Liver (tissue), 9 donors: Measurements from ENCODE around the gene OVCH1. TPM values are rescaled to one million over a fixed set of nuclear protein-coding genes. Genes with fewer than 3 reads are reported as not detected.
A peak's percentile ranks its signal among the peaks of the same experiment; 100 is the strongest.

ENCODE experiments used
- DNase-seq: peaks from one replicate; pipeline ENCODE4 v3.0.0-alpha.2; 2017; ENCODE audit warnings: low spot score
- H3K27ac ChIP-seq, 2 donors: one replicate each; pipeline ENCODE4 v1.7.0; 2013; ENCODE audit warnings: inconsistent platforms in 2 of 2, low read length in 2 of 2, control low read depth in 1 of 2, low read depth in 1 of 2, mild to moderate bottlenecking in 1 of 2
- H3K27me3 ChIP-seq, 4 donors: one replicate each; pipeline versions ENCODE4 v1.6.1 to v1.7.0; 2013; ENCODE audit warnings: low read length in 3 of 4, inconsistent platforms in 1 of 4, mild to moderate bottlenecking in 1 of 4, moderate library complexity in 1 of 4; ENCODE audit not compliant: control insufficient read depth in 4 of 4, insufficient read depth in 4 of 4
- H3K36me3 ChIP-seq, 4 donors: one replicate each; pipeline versions ENCODE4 v1.6.1 to v1.7.0; 2013; ENCODE audit warnings: low read length in 3 of 4, mild to moderate bottlenecking in 3 of 4, low read depth in 1 of 4, moderate library complexity in 1 of 4; ENCODE audit not compliant: control insufficient read depth in 4 of 4, insufficient read depth in 3 of 4
- H3K4me1 ChIP-seq, 4 donors: one replicate each; pipeline versions ENCODE4 v1.6.1 to v1.7.0; 2013; ENCODE audit warnings: low read length in 3 of 4, mild to moderate bottlenecking in 3 of 4, moderate library complexity in 1 of 4; ENCODE audit not compliant: control insufficient read depth in 4 of 4, insufficient read depth in 4 of 4
- H3K4me3 ChIP-seq, 3 donors: one replicate each; pipeline versions ENCODE4 v1.6.1 to v1.7.0; 2013; ENCODE audit warnings: low read length in 3 of 3, control low read depth in 1 of 3, low read depth in 1 of 3, mild to moderate bottlenecking in 1 of 3
- H3K9ac ChIP-seq, 2 donors: one replicate each; pipeline ENCODE4 v1.7.0; 2013; ENCODE audit warnings: low read length in 2 of 2, mild to moderate bottlenecking in 2 of 2, moderate library complexity in 2 of 2, control low read depth in 1 of 2, low read depth in 1 of 2
- H3K9me3 ChIP-seq, 4 donors: one replicate each; pipeline versions ENCODE4 v1.6.1 to v1.7.0; 2013; ENCODE audit warnings: low read length in 3 of 4; ENCODE audit not compliant: control insufficient read depth in 4 of 4
- EGR1 ChIP-seq, 2 donors: IDR thresholded peaks; 2 replicates each; pipeline ENCODE4 v1.6.1; 2016 to 2018; ENCODE audit warnings: antibody characterized with exemption in 2 of 2, low read depth in 2 of 2
- FOXA1 ChIP-seq: IDR thresholded peaks from 2 replicates; pipeline ENCODE4 v1.6.1; 2016; ENCODE audit warnings: antibody characterized with exemption
- FOXA2 ChIP-seq: IDR thresholded peaks from 2 replicates; pipeline ENCODE4 v1.6.1; 2016; ENCODE audit warnings: antibody characterized with exemption
- GABPA ChIP-seq, 2 donors: IDR thresholded peaks in 1 of 2; conservative IDR thresholded peaks in 1 of 2; 2 replicates each; pipeline ENCODE4 v1.6.1; 2016; ENCODE audit warnings: antibody characterized with exemption in 2 of 2, mild to moderate bottlenecking in 1 of 2, moderate library complexity in 1 of 2
- HNF4A ChIP-seq, 2 donors: conservative IDR thresholded peaks; 2 replicates each; pipeline ENCODE4 v1.6.1; 2016; ENCODE audit warnings: antibody characterized with exemption in 2 of 2, mild to moderate bottlenecking in 2 of 2
- JUND ChIP-seq, 2 donors: IDR thresholded peaks; 2 replicates each; pipeline ENCODE4 v1.6.1; 2016; ENCODE audit warnings: antibody characterized with exemption in 2 of 2
- RXRA ChIP-seq, 2 donors: IDR thresholded peaks; 2 replicates each; pipeline ENCODE4 v1.6.1; 2017 to 2018; ENCODE audit warnings: antibody characterized with exemption in 2 of 2, mild to moderate bottlenecking in 1 of 2
- SP1 ChIP-seq: IDR thresholded peaks from 2 replicates; pipeline ENCODE4 v1.6.1; 2018; ENCODE audit warnings: antibody characterized with exemption, mild to moderate bottlenecking
- TAF1 ChIP-seq: conservative IDR thresholded peaks from 2 replicates; pipeline ENCODE4 v1.6.1; 2016; ENCODE audit warnings: antibody characterized with exemption, mild to moderate bottlenecking
- WGBS: extraction: QIAGEN DNeasy Blood & Tissue Kit; methylation state at CpG from one replicate; pipeline ENCODE4 v1.1.7; 2013; 5-methylcytosine and 5-hydroxymethylcytosine counted together
- polyA plus RNA-seq, 2 donors: library from polyadenylated mRNA; stranded (reverse) in 1 of 2; unstranded in 1 of 2; fragments of 200-250 nt in 1 of 2; fragments of >200 nt in 1 of 2; fragmentation: Nextera tagmentation in 1 of 2; extraction: Ambion mirVana in 1 of 2; gene quantifications; one replicate each; pipeline versions ENCODE4 v1.2.1 to v1.2.3, GENCODE V29; 2013 to 2015
- total RNA-seq, 2 donors: library from RNA; depleted of rRNA; stranded (reverse); fragments of >200 nt; gene quantifications; one replicate each; pipeline ENCODE4 v1.2.3, GENCODE V29; 2014
- TF ChIP-seq, protein P1 (sequence below): IDR thresholded peaks from 2 replicates; pipeline ENCODE4 v1.6.1; 2016; ENCODE audit warnings: antibody characterized with exemption
- TF ChIP-seq, protein P2 (sequence below): fragments of 150-350 bp; IDR thresholded peaks from 2 replicates; pipeline ENCODE4 v1.5.1; 2017; ENCODE audit warnings: improper control_type of control experiment, low read depth, low read length; ENCODE audit not compliant: missing input control
- TF ChIP-seq, protein P3 (sequence below): IDR thresholded peaks from 2 replicates; pipeline ENCODE4 v1.6.1; 2016; ENCODE audit warnings: antibody characterized with exemption
- TF ChIP-seq, protein P4 (sequence below): IDR thresholded peaks from 2 replicates; pipeline ENCODE4 v1.6.1; 2016; ENCODE audit warnings: antibody characterized with exemption
- donor health status: healthy.
- donor health status: healthy.
- donor health status: healthy.
- donor health status: healthy.
- donor health status: healthy.

The OVCH1 gene, protein sequence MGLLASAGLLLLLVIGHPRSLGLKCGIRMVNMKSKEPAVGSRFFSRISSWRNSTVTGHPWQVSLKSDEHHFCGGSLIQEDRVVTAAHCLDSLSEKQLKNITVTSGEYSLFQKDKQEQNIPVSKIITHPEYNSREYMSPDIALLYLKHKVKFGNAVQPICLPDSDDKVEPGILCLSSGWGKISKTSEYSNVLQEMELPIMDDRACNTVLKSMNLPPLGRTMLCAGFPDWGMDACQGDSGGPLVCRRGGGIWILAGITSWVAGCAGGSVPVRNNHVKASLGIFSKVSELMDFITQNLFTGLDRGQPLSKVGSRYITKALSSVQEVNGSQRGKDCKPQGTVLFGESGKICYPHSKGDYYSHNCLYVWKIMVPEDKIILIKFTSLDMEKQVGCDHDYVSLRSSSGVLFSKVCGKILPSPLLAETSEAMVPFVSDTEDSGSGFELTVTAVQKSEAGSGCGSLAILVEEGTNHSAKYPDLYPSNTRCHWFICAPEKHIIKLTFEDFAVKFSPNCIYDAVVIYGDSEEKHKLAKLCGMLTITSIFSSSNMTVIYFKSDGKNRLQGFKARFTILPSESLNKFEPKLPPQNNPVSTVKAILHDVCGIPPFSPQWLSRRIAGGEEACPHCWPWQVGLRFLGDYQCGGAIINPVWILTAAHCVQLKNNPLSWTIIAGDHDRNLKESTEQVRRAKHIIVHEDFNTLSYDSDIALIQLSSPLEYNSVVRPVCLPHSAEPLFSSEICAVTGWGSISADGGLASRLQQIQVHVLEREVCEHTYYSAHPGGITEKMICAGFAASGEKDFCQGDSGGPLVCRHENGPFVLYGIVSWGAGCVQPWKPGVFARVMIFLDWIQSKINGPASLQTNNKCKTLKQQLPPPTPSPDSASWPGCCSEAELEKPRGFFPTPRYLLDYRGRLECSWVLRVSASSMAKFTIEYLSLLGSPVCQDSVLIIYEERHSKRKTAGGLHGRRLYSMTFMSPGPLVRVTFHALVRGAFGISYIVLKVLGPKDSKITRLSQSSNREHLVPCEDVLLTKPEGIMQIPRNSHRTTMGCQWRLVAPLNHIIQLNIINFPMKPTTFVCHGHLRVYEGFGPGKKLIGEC
- total RNA-seq (under 1 TPM in 1 of 2 donors, not detected in 1; 0.08 TPM), polyA plus RNA-seq (not detected)

DNA sequence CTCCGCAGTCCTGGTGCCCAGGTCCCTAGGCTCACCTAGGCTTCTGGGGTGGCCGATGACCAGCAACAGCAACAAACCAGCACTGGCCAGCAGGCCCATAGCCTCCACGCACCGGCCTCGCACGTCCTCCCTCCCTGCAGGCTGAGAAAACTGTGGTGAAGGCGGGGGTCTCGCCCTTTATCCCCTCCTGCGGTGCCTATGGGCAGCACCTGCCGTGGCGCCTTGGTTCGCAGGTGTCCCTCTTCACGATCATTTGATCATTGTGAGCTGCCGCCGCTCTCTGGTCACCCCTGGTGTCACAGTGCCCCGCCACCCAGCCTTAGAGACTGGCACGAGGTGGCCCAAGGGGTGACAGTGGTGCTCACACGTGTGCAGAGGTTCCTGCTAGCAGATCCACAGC, at the start of gene OVCH1:
OVCH1 (minus strand) TSS at position 99 of the 400 bp plus-strand sequence; CDS start at position 99, 0 bp downstream.
- TF ChIP-seq JUND (IDR thresholded peaks at IDR 0.05) = no peak
- TF ChIP-seq SP1 = no peak
- no peak for TF ChIP-seq EGR1 (IDR thresholded peaks at IDR 0.05; ENCODE audit: low read depth in 2 of 2)
- TF ChIP-seq GABPA (IDR thresholded peaks at IDR 0.05 in 1 of 2, conservative IDR thresholded peaks at IDR 0.05 in 1 of 2) = no peak
- Histone ChIP-seq H3K4me3 (no peak within 1 kb of the TSS), H3K36me3 (no peaks in the 10 kb centered on the region), H3K27ac (no peak within 1 kb of the TSS), H3K27me3 (no peaks in the 10 kb centered on the region), H3K9me3 (no peaks in the 10 kb centered on the region), H3K9ac (no peak within 1 kb of the TSS), H3K4me1 (no peaks in the 10 kb centered on the region)
- WGBS = 92% methylated on average over 18 of the region's 18 CpGs
- no peak for DNase-seq

DNA sequence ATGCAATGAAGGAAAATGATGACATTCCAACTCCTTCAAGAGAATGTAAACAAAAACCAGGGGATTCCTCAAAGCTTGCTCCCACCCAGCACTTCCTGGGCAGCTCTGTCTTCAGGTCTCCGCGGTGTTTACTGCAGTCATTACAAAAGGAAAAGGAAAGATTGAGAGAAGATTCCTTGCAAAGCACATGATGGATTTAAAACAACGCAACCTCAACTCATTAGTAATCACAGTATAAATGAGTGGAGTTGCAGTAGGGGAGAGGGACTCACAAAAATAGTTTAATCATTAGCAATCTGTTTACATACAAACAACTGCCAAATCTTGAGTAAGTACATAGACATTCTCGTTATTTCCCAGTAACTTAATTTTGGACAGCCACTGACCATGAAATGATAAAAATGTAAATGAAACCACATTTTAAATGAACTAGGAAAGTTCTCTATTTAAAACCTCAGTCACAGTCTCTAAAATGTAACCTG, 49.7 kb upstream of the OVCH1 start:
- H3K4me1 ChIP-seq = peaks cover 0 to 14% (median 9%) of the 10 kb centered on the region in 4 donors
- no peak overlapping the region for H3K4me3 ChIP-seq
- H3K27ac ChIP-seq = peak overlapping the region in 1 of 2 donors; percentile 44
- no peak overlapping the region for H3K9ac ChIP-seq
- no peak for DNase-seq
- TF ChIP-seq RXRA (IDR thresholded peaks at IDR 0.05) = peak in 1 of 2 donors; percentile 11
- TF ChIP-seq FOXA2 = peak; percentile 10
- no peak for TF ChIP-seq HNF4A (conservative IDR thresholded peaks at IDR 0.05)
- H3K27me3 ChIP-seq = no peaks in the 10 kb centered on the region
- WGBS = 44% methylated on average over 4 of the region's 4 CpGs
- no peaks in the 10 kb centered on the region for H3K9me3 ChIP-seq
- H3K36me3 ChIP-seq = no peaks in the 10 kb centered on the region

DNA sequence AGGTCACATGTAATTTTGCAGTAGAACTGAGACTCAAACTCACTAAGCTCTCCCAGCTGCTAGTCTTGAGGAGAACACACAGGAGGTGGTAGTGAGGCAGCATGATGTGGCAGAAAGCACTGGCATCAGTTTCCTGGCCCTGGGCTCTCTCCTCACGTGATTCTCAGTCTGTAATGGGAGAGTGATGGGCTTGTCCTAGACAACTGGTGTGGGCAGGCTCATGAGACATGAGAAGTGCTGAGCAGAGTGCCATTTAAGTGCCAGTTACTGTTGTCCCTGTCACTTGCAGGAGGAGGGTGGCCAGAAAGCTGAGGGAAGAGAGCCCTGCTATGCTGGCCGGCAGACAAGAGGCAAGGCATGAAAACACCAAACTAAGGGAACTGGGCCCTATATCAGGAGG, 48.5 kb upstream of the OVCH1 start:
- Histone ChIP-seq H3K4me3 (no peak overlapping the region), H3K27ac (no peak overlapping the region), H3K9ac (no peak overlapping the region), H3K4me1 (peaks cover 0 to 14% (median 9%) of the 10 kb centered on the region in 4 donors), H3K36me3 (no peaks in the 10 kb centered on the region), H3K9me3 (no peaks in the 10 kb centered on the region), H3K27me3 (no peaks in the 10 kb centered on the region)
- DNase-seq = no peak
- WGBS = 89% methylated on average over 2 of the region's 2 CpGs
- TF ChIP-seq GABPA (IDR thresholded peaks at IDR 0.05 in 1 of 2, conservative IDR thresholded peaks at IDR 0.05 in 1 of 2) (no peak), TAF1 (no peak)

DNA sequence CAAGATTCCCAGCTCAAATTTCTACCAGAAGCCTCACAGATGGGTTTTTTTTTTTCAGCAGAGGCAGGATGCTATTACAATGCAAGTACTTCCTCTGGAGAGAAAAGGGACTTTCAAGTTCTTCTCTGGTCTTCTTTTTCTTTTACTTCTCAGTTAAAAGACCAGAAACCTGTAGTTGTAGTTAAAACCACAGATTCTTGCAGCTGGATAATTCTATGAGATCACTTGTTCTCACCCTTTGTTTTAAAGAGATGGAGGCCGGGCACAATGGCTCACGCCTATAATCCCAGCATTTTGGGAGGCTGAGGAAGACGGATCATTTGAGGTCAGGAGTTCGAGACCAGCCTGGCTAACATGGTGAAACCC, 47.6 kb upstream of the OVCH1 start:
- Histone ChIP-seq H3K9me3 (no peaks in the 10 kb centered on the region), H3K27ac (no peak overlapping the region), H3K4me3 (no peak overlapping the region), H3K36me3 (no peaks in the 10 kb centered on the region), H3K4me1 (peaks cover 0 to 14% (median 9%) of the 10 kb centered on the region in 4 donors), H3K9ac (no peak overlapping the region), H3K27me3 (no peaks in the 10 kb centered on the region)
- 93% methylated on average over 4 of the region's 4 CpGs for WGBS
- no peak for DNase-seq
- TF ChIP-seq, protein P1, sequence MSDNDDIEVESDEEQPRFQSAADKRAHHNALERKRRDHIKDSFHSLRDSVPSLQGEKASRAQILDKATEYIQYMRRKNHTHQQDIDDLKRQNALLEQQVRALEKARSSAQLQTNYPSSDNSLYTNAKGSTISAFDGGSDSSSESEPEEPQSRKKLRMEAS = no peak
- TF ChIP-seq, protein P2, sequence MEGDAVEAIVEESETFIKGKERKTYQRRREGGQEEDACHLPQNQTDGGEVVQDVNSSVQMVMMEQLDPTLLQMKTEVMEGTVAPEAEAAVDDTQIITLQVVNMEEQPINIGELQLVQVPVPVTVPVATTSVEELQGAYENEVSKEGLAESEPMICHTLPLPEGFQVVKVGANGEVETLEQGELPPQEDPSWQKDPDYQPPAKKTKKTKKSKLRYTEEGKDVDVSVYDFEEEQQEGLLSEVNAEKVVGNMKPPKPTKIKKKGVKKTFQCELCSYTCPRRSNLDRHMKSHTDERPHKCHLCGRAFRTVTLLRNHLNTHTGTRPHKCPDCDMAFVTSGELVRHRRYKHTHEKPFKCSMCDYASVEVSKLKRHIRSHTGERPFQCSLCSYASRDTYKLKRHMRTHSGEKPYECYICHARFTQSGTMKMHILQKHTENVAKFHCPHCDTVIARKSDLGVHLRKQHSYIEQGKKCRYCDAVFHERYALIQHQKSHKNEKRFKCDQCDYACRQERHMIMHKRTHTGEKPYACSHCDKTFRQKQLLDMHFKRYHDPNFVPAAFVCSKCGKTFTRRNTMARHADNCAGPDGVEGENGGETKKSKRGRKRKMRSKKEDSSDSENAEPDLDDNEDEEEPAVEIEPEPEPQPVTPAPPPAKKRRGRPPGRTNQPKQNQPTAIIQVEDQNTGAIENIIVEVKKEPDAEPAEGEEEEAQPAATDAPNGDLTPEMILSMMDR = no peak
- TF ChIP-seq HNF4A (conservative IDR thresholded peaks at IDR 0.05) (no peak), GABPA (IDR thresholded peaks at IDR 0.05 in 1 of 2, conservative IDR thresholded peaks at IDR 0.05 in 1 of 2) (no peak), EGR1 (IDR thresholded peaks at IDR 0.05; ENCODE audit: low read depth in 2 of 2) (no peak), FOXA1 (no peak), RXRA (IDR thresholded peaks at IDR 0.05) (no peak)
- TF ChIP-seq, protein P3, sequence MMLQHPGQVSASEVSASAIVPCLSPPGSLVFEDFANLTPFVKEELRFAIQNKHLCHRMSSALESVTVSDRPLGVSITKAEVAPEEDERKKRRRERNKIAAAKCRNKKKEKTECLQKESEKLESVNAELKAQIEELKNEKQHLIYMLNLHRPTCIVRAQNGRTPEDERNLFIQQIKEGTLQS = no peak
- TF ChIP-seq, protein P4, sequence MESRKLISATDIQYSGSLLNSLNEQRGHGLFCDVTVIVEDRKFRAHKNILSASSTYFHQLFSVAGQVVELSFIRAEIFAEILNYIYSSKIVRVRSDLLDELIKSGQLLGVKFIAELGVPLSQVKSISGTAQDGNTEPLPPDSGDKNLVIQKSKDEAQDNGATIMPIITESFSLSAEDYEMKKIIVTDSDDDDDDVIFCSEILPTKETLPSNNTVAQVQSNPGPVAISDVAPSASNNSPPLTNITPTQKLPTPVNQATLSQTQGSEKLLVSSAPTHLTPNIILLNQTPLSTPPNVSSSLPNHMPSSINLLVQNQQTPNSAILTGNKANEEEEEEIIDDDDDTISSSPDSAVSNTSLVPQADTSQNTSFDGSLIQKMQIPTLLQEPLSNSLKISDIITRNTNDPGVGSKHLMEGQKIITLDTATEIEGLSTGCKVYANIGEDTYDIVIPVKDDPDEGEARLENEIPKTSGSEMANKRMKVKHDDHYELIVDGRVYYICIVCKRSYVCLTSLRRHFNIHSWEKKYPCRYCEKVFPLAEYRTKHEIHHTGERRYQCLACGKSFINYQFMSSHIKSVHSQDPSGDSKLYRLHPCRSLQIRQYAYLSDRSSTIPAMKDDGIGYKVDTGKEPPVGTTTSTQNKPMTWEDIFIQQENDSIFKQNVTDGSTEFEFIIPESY = no peak
